Neural progenitor cell (in vitro differentiated cells): ENCODE results near the gene PSMD14. TPM values are rescaled to one million over a fixed set of nuclear protein-coding genes. Genes with fewer than 3 reads are reported as not detected.

Source experiments
- DNase-seq: peaks from one replicate; pipeline ENCODE4 v3.0.0-alpha.2; 2016; ENCODE audit warnings: low spot score
- H2AFZ ChIP-seq: fragments of 200-600 bp; sonication (generic); replicated peaks from 2 replicates; pipeline ENCODE4 v1.6.1; 2016; ENCODE audit warnings: antibody characterized with exemption
- H3F3A ChIP-seq: fragments of 200-600 bp; sonication (generic); 2 replicates; pipeline ENCODE4 v1.6.1; 2016; ENCODE audit warnings: antibody characterized with exemption, low read depth
- H3K27ac ChIP-seq: fragments of 200-600 bp; sonication (generic); 2 replicates; pipeline ENCODE4 v1.5.1; 2016; ENCODE audit warnings: mild to moderate bottlenecking
- H3K27me3 ChIP-seq: fragments of 200-600 bp; sonication (generic); 2 replicates; pipeline ENCODE4 v1.6.1; 2016; ENCODE audit warnings: mild to moderate bottlenecking, moderate library complexity
- H3K36me3 ChIP-seq: fragments of 200-600 bp; sonication (generic); 2 replicates; pipeline ENCODE4 v1.5.1; 2016
- H3K4me1 ChIP-seq: fragments of 200-600 bp; sonication (generic); 2 replicates; pipeline ENCODE4 v1.6.1; 2016; ENCODE audit warnings: mixed run types
- H3K4me2 ChIP-seq: fragments of 200-600 bp; sonication (generic); 2 replicates; pipeline ENCODE4 v1.6.1; 2016
- H3K4me3 ChIP-seq: fragments of 200-600 bp; sonication (generic); 2 replicates; pipeline ENCODE4 v1.5.1; 2016
- H3K79me2 ChIP-seq: fragments of 200-600 bp; sonication (generic); 2 replicates; pipeline ENCODE4 v1.6.1; 2016; ENCODE audit warnings: low read depth
- H3K9ac ChIP-seq: fragments of 200-600 bp; sonication (generic); 2 replicates; pipeline ENCODE4 v1.6.1; 2016
- H3K9me3 ChIP-seq: fragments of 200-600 bp; sonication (generic); 2 replicates; pipeline ENCODE4 v1.5.1; 2016; ENCODE audit warnings: low read depth
- H4K20me1 ChIP-seq: fragments of 200-600 bp; sonication (generic); 2 replicates; pipeline ENCODE4 v1.6.1; 2016; ENCODE audit warnings: low read depth
- H3K27ac Mint-ChIP-seq: 3 replicates; pipeline ENCODE4 v1.8.0; 2021; ENCODE audit warnings: mixed read lengths
- H3K27me3 Mint-ChIP-seq: 2 replicates; pipeline ENCODE4 v1.8.0; 2022; ENCODE audit warnings: low read depth, mild to moderate bottlenecking, inconsistent platforms, moderate library complexity, mixed read lengths; ENCODE audit not compliant: insufficient read depth
- H3K36me3 Mint-ChIP-seq: 3 replicates; pipeline ENCODE4 v1.8.0; 2021; ENCODE audit warnings: mixed read lengths
- H3K4me1 Mint-ChIP-seq: 3 replicates; pipeline ENCODE4 v1.8.0; 2021; ENCODE audit warnings: mixed read lengths
- H3K4me3 Mint-ChIP-seq: 3 replicates; pipeline ENCODE4 v1.8.0; 2021; ENCODE audit warnings: mild to moderate bottlenecking, moderate library complexity, mixed read lengths
- H3K9me3 Mint-ChIP-seq: 3 replicates; pipeline ENCODE4 v1.8.0; 2020; ENCODE audit warnings: mixed read lengths
- EZH2 ChIP-seq: fragments of 200-600 bp; sonication (generic); IDR thresholded peaks from 2 replicates; pipeline ENCODE4 v1.6.1; 2017; ENCODE audit warnings: antibody characterized with exemption, mild to moderate bottlenecking, moderate library complexity
- EZH2phosphoT487 ChIP-seq: fragments of 200-600 bp; sonication (generic); IDR thresholded peaks from 2 replicates; pipeline ENCODE4 v1.6.1; 2017; ENCODE audit warnings: antibody characterized with exemption
- total RNA-seq: library from RNA; depleted of rRNA; stranded (reverse); fragments of >200 nt; gene quantifications from 2 replicates; pipeline ENCODE4 v1.2.3, GENCODE V29; 2015; ENCODE audit warnings: low replicate concordance
- TF ChIP-seq, protein P1 (sequence below): fragments of 200-600 bp; sonication (generic); IDR thresholded peaks from 2 replicates; pipeline ENCODE4 v1.5.1; 2017; ENCODE audit warnings: antibody characterized with exemption, mild to moderate bottlenecking

The PSMD14 gene
- total RNA-seq, 1 donor from 2014 or later: 152 TPM

DNA sequence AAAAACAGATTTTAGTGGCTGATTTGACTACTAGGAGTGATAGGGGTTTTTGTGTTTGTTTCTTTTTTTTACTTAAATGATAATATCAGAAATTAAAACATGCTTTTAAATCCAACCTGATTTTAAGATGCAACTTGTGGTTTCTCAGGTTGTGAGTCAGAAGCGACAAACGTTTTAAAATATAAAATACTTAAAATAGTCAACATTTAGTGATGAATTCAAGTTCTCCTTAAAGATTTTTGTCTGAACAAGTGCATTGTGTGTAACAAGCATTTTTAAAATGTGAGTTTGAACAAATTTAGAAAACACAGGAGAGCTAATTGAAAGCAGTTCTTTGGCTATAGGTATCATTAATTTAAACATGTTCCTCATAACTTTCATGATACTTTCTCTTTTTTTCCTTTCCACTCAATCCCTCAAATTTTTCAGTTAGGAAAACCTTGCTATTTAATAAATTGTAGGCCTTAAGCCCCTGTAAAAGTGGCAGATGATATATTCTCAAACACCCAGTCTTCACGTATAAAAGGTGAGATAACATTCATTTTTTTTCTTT lies 111.5 kb downstream of the PSMD14 start:
- no peak for DNase-seq
- Histone ChIP-seq H3K4me1 (peaks cover 11% of the 10 kb centered on the region), H3K27ac (no peak overlapping the region), H3F3A (peaks cover 26% of the 10 kb centered on the region), H3K36me3 (no peaks in the 10 kb centered on the region), H3K4me3 (no peak overlapping the region), H3K4me2 (no peak overlapping the region), H3K27me3 (peaks cover 100% of the 10 kb centered on the region), H3K9ac (no peak overlapping the region), H3K9me3 (no peaks in the 10 kb centered on the region), H4K20me1 (peaks cover 98% of the 10 kb centered on the region), H2AFZ (no peak overlapping the region), H3K79me2 (no peaks in the 10 kb centered on the region)
- peaks cover 90% of the 10 kb centered on the region for H3K27me3 Mint-ChIP-seq
- H3K4me1 Mint-ChIP-seq: peaks cover 47% of the 10 kb centered on the region
- H3K4me3 Mint-ChIP-seq: no peak overlapping the region
- no peaks in the 10 kb centered on the region for H3K9me3 Mint-ChIP-seq
- no peaks in the 10 kb centered on the region for H3K36me3 Mint-ChIP-seq
- no peak for TF ChIP-seq EZH2phosphoT487
- TF ChIP-seq, protein P1, sequence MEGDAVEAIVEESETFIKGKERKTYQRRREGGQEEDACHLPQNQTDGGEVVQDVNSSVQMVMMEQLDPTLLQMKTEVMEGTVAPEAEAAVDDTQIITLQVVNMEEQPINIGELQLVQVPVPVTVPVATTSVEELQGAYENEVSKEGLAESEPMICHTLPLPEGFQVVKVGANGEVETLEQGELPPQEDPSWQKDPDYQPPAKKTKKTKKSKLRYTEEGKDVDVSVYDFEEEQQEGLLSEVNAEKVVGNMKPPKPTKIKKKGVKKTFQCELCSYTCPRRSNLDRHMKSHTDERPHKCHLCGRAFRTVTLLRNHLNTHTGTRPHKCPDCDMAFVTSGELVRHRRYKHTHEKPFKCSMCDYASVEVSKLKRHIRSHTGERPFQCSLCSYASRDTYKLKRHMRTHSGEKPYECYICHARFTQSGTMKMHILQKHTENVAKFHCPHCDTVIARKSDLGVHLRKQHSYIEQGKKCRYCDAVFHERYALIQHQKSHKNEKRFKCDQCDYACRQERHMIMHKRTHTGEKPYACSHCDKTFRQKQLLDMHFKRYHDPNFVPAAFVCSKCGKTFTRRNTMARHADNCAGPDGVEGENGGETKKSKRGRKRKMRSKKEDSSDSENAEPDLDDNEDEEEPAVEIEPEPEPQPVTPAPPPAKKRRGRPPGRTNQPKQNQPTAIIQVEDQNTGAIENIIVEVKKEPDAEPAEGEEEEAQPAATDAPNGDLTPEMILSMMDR: no peak
- no peak for TF ChIP-seq EZH2
- no peak overlapping the region for H3K27ac Mint-ChIP-seq

DNA sequence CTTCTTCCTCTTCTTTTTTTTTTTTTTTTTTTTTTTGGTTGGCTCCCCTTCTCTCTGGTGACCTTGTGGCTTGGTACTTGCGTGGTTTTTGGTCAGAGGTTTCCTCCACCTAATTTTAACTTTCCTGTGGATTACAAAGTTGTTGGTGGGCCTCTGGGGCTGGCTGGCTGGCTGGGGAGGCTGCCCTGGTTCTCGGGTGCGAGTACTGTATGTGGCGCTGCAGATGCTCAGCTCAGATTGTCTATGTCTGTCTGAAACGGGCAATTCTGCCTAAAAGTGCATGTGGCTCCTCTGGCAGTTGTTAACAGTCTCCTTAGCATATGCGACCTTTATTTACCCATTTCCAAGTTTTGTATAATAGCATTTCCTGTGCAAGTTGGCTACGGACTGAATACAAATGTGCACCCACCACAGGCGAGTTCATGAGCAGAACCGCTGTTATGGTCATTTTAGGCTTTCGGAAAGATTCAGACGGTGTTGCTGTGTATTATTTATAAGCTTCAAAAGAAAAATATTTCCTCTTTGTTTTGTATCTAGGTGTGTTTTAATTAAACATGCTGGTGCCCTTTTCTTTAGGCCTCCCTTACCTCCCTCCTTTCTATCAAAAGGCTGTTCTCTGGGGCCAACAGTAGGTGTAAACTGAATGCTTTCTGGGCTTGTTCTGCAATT lies 112.3 kb downstream of the PSMD14 start:
- Histone ChIP-seq H3K9ac (no peak overlapping the region), H3K4me3 (no peak overlapping the region)
- no peaks in the 10 kb centered on the region for H3K9me3 Mint-ChIP-seq

GRCh38 chr2:161421686-161422085 lies 113.5 kb downstream of the PSMD14 start:
- H3K27ac Mint-ChIP-seq: no peak overlapping the region
- H3K36me3 Mint-ChIP-seq: no peaks in the 10 kb centered on the region
- H3K4me2 ChIP-seq: no peak overlapping the region

More for the DNA sequence above, 112.3 kb downstream of the PSMD14 start:
- TF ChIP-seq, protein P1: no peak
- peak; percentile 37 for TF ChIP-seq EZH2
- TF ChIP-seq EZH2phosphoT487: peak; percentile 71
- Mint-ChIP-seq H3K27ac (no peak overlapping the region), H3K36me3 (no peaks in the 10 kb centered on the region), H3K4me3 (peak overlapping the region; percentile 21), H3K4me1 (peaks cover 42% of the 10 kb centered on the region), H3K27me3 (peaks cover 91% of the 10 kb centered on the region)
- no peak overlapping the region for H2AFZ ChIP-seq
- no peak overlapping the region for H3K27ac ChIP-seq
- no peaks in the 10 kb centered on the region for H3K79me2 ChIP-seq
- peaks cover 98% of the 10 kb centered on the region for H4K20me1 ChIP-seq
- no peaks in the 10 kb centered on the region for H3K9me3 ChIP-seq
- H3K36me3 ChIP-seq: no peaks in the 10 kb centered on the region
- peaks cover 100% of the 10 kb centered on the region for H3K27me3 ChIP-seq
- DNase-seq: peak; percentile 27
- no peak overlapping the region for H3K4me2 ChIP-seq
- peaks cover 5% of the 10 kb centered on the region for H3K4me1 ChIP-seq
- H3F3A ChIP-seq: peaks cover 17% of the 10 kb centered on the region

More at GRCh38 chr2:161421686-161422085, 113.5 kb downstream of the PSMD14 start:
- Histone ChIP-seq H3K4me1 (peaks cover 5% of the 10 kb centered on the region), H3K9ac (no peak overlapping the region), H3K9me3 (no peaks in the 10 kb centered on the region), H3K27ac (no peak overlapping the region), H4K20me1 (peaks cover 98% of the 10 kb centered on the region), H3K79me2 (no peaks in the 10 kb centered on the region), H3F3A (peaks cover 10% of the 10 kb centered on the region), H2AFZ (no peak overlapping the region), H3K36me3 (no peaks in the 10 kb centered on the region), H3K27me3 (peaks cover 100% of the 10 kb centered on the region), H3K4me3 (no peak overlapping the region)
- TF ChIP-seq EZH2phosphoT487 (no peak), EZH2 (no peak)
- TF ChIP-seq, protein P1: no peak
- peaks cover 5% of the 10 kb centered on the region for H3K9me3 Mint-ChIP-seq
- no peak for DNase-seq
- H3K27me3 Mint-ChIP-seq: peaks cover 91% of the 10 kb centered on the region
- no peak overlapping the region for H3K4me3 Mint-ChIP-seq
- H3K4me1 Mint-ChIP-seq: peaks cover 31% of the 10 kb centered on the region
